Hypothalamus (tissue), 51 donors: Measurements from ENCODE around the gene CD70.
"Not testable (repeated sequence)": the region's sequence is repeated elsewhere in the genome, so short reads cannot be mapped to it uniquely, and the experiment has no call there.

Source experiments
- DNase-seq, 51 donors: peaks; one replicate each; lab custom pipeline; 2025; lab: John Stamatoyannopoulos, UW

Gene CD70

DNA sequence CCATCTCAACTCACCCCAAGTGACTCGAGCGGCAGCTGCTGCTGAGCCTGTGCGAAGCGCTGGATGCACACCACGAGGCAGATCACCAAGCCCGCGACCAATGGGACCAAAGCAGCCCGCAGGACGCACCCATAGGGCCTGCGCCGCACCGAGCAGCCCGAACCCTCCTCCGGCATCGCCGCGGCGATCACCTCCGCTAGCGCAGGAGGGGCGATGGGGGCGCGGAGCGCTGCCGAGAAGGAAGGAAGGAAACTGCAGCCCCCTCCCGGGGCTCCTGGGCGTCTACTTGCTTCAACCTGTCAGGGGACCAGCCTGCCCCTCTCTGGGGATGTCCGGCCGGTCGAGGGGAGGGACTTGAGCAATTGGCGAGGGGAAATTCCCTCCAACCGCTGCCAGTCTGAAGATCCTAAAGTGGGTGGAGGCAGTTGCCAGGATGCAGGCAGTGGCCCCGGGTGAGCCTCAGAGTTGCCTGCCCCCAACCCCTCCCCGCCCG, at the start of gene CD70:
TSS of gene CD70 (minus strand) at position 324 of the 493 bp plus-strand sequence. CDS start at position 176, 148 bp downstream.
- DNase-seq = no peak

GRCh38 chr19:6640333-6640732, 49.4 kb upstream of the CD70 start:
- not testable (repeated sequence) for DNase-seq

DNA sequence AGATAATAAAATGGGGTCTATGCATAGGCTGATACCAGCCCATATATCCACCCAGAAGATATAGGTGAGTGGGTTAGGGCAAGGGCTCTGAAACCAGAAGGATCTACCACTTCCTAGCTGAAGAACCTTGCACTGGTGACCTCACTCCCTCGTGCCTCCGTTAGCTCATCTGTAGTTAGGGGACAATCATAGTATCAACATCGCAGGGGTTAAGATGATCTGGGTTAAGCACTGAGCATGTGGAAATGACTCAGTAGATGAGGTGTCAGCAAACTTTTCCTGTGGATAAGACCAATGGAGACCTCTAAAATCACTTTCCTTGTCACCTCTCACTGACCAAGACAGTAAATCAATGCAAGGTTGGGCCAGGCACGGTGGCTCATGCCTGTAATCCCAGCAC, 48.5 kb upstream of the CD70 start:
- DNase-seq = no peak

DNA sequence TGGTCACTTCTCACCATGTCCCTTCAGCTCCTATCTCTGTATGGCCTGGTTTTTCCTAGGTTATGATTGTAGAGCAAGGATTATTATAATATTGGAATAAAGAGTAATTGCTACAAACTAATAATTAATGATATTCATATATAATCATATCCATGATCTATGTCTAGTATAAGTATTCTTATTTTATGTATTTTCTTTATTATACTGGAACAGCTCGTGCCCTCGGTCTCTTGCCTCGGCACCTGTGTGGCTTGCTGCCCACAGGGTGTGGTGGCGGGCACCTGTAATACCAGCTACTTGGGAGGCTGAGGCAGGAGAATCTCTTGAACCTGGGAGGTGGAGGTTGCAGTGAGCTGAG, 42.5 kb upstream of the CD70 start:
- not testable (repeated sequence) for DNase-seq

DNA sequence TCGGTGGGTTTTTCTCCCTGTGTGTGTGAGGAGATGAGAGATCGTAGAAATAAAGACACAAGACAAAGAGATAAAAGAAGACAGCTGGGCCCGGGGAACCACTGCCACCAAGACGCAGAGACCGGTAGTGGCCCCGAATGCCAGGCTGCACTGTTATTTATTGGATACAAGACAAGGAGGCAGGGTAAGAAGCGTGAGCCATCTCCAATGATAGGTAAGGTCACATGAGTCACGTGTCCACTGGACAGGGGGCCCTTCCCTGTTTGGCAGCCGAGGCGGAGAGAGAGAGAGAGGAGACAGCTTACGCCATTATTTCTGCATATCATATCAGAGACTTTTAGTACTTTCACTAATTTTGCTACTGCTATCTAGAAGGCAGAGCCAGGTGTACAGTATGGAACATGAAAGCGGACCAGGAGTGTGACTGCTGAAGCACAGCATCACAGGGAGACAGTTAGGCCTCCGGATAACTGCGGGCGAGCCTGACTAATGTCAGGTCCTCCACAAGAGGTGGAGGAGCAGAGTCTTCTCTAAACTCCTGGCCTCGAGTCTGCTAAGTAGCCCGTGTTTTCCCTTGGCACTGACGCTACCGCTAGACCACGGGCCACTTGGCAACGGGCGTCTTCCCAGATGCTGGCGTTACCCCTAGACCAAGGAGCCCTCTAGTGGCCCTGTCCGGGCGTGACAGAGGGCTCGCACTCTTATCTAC, 42.0 kb upstream of the CD70 start:
- peak in 47 of 51 donors; percentile 3 to 85 (median 47) for DNase-seq

- DNase-seq = peak in 38 of 51 donors; percentile 0 to 78 (median 22)
Observed at GRCh38 chr19:6632002-6632621, 41.2 kb upstream of the CD70 start.

- no peak for DNase-seq
Observed at GRCh38 chr19:6626764-6627163, 35.8 kb upstream of the CD70 start.

- no peak for DNase-seq
Observed at GRCh38 chr19:6617374-6617773, 26.4 kb upstream of the CD70 start.

- DNase-seq = no peak
Observed at GRCh38 chr19:6616011-6616410, 25.1 kb upstream of the CD70 start.

GRCh38 chr19:6613711-6614110, 22.8 kb upstream of the CD70 start:
- DNase-seq = no peak

DNA sequence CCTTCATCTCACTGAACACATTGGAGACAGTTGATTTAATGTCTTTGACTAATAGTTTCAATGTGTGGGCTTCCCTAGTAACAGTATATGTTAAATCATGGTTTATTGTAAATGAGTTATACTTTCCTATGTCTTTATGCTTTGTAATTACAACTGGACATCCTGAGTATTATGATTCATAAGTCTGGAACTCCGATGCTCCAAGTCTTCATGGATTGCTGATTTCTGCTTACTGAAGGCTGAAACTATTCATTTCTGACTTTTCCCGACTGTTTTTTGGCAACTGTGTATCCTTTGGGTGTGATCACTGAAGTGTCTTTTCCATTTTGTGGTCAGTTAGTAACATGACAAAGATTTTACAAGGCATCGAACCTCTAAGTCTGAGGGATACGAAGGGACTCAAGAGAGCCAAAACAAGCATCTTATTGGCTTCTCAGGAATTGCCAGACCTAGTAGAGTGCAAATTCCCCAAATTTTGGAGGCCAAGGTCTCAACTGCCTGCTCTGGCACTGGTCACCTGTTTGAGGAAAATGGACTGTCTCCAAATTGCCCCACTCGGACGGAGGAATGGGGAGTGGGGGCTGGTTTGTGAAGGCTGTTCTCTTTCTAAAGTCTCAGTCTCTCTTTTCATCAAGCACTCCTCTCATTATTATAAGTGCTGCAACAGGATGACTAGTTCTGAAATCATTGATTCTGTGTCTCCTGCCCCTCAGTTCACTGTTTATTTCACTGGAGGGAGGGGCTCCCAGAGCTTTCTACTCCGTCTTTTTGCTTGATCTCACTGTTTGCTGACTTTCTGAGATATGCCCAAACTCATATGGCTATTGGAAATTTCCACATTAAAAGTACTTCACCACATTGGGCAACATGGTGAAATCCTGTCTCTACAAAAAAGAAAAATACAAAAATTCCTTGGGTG, 20.2 kb upstream of the CD70 start:
- DNase-seq = no peak

DNA sequence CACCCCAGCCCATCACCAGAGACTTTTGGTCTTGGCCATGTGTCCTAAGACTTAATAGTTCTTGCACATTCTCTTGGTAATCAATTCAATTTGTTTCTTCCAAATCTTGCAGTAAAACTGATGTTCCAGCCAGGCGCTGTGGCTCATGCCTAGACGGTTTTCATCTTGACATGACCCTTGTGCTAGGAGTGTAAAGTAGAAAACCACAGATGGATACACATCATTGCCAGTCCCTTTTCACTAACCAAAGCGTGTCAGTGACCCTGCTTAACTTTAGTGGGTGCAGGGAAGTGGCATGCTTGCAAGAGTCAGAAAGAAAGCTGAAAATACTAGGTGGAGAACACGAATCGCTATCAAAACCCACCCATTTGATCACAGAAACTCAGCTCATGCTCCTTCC, 18.0 kb upstream of the CD70 start:
- no peak for DNase-seq

- DNase-seq = not testable (repeated sequence)
Observed at GRCh38 chr19:6608146-6608545, 17.2 kb upstream of the CD70 start.

DNA sequence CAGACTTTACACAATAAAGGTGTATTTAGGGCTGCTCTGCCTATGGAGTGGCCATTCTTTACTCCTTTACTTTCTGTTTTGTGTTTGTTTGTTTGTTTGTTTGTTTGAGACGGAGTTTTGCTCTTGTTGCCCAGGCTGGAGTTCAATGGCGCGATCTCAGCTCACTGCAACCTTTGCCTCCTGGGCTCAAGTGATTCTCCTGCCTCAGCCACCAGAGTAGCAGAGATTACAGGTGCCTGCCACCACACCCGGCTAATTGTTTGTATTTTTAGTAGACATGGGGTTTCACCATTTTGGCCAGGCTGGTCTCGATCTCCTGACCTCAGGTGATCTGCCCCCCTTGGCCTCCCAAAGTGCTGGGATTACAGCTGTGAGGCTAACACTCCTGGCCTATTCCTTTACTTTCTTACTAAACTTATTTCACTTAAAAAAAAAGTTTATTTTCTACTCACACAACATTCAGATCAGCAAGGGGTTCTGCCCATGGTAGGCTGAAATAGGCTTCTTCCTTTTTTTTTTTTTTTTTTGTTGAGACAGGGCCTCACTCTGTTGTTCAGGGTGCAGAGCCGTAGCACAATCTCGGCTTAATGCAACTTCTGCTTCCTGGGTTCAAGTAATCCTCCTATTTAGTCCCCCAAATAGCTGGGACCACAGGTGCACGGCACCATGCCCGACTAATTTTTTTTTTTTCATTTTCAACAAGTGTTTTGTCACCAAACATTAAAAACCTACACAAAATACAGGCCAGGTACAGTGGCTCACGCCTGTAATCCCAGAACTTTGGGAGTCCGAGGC, 15.5 kb upstream of the CD70 start:
- DNase-seq = not testable (repeated sequence)

- DNase-seq = no peak
Observed at GRCh38 chr19:6604906-6605305, 14.0 kb upstream of the CD70 start.

- no peak for DNase-seq
Observed at GRCh38 chr19:6602729-6603114, 11.8 kb upstream of the CD70 start.

- DNase-seq = not testable (repeated sequence)
Observed at GRCh38 chr19:6601537-6602052, 10.6 kb upstream of the CD70 start.

- not testable (repeated sequence) for DNase-seq
Observed at GRCh38 chr19:6600951-6601536, 10.1 kb upstream of the CD70 start.

- DNase-seq = no peak
Observed at GRCh38 chr19:6599866-6600454, 9.0 kb upstream of the CD70 start.
